MM.1S (cell line): ENCODE results near the gene RAB1B.
"Not testable (repeated sequence)": the region's sequence is repeated elsewhere in the genome, so short reads cannot be mapped to it uniquely, and the experiment has no call there.

Source experiments
- EZH2phosphoT487 ChIP-seq: fragments of 300-600 bp; sonication (generic); IDR thresholded peaks from 2 replicates; pipeline ENCODE4 v1.6.1; 2018; ENCODE audit warnings: antibody characterized with exemption, low read length
- TF ChIP-seq, protein P1 (sequence below): fragments of 300-600 bp; sonication (generic); IDR thresholded peaks from 2 replicates; pipeline ENCODE4 v1.5.1; 2016; ENCODE audit warnings: antibody characterized with exemption, low read length, mixed read lengths

- TF ChIP-seq, protein P1, sequence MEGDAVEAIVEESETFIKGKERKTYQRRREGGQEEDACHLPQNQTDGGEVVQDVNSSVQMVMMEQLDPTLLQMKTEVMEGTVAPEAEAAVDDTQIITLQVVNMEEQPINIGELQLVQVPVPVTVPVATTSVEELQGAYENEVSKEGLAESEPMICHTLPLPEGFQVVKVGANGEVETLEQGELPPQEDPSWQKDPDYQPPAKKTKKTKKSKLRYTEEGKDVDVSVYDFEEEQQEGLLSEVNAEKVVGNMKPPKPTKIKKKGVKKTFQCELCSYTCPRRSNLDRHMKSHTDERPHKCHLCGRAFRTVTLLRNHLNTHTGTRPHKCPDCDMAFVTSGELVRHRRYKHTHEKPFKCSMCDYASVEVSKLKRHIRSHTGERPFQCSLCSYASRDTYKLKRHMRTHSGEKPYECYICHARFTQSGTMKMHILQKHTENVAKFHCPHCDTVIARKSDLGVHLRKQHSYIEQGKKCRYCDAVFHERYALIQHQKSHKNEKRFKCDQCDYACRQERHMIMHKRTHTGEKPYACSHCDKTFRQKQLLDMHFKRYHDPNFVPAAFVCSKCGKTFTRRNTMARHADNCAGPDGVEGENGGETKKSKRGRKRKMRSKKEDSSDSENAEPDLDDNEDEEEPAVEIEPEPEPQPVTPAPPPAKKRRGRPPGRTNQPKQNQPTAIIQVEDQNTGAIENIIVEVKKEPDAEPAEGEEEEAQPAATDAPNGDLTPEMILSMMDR, result not testable (repeated sequence)
- TF ChIP-seq EZH2phosphoT487, result not testable (repeated sequence)
Observed at GRCh38 chr11:66277064-66277463, 8.6 kb downstream of the RAB1B start.
